Fibroblast of skin of left quadriceps (primary cell): ENCODE results near the gene VSTM2B.
"Not testable (repeated sequence)": the region's sequence is repeated elsewhere in the genome, so short reads cannot be mapped to it uniquely, and the experiment has no call there.

Experiments
- DNase-seq, 2 experiments: peaks; one replicate each; pipeline ENCODE4 v3.0.0-alpha.2; 2013; ENCODE audit warnings: low read depth in 2 of 2

Gene VSTM2B

DNA sequence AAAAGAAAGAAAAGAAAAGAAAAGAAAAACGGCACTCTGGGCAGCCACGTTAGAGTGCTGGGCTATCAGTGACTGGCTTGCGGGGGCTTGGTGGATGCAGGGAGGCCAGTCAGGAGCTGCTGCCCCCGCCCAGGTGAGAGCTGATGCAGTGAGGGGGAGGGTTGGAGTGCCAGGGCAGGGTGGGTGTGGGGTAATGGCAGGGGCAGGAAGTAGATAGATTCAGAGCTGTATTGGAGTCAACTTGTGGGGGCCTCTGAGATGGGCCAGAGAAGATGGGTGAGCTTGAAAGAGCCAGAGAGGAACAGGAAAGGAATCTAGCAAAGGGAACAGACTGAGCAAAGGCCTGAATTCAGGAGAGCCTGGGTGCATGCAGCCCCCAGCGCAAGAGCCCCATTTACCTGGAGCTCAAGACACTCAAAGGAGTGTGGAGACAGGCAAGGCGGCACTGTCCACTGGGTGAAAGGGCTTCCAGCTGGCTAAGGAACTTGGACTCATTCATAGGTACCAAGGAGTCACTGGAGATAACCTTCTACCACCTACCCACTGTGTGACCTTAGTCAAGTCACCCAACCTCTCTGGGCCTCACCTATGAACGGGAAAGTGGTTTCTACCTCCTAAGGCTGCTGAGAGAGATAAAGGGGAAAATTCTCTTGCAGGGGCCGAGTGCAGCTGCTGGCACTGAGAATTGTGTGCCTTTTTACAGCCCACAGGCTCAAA, 20.2 kb downstream of the VSTM2B start:
- no peak for DNase-seq

DNA sequence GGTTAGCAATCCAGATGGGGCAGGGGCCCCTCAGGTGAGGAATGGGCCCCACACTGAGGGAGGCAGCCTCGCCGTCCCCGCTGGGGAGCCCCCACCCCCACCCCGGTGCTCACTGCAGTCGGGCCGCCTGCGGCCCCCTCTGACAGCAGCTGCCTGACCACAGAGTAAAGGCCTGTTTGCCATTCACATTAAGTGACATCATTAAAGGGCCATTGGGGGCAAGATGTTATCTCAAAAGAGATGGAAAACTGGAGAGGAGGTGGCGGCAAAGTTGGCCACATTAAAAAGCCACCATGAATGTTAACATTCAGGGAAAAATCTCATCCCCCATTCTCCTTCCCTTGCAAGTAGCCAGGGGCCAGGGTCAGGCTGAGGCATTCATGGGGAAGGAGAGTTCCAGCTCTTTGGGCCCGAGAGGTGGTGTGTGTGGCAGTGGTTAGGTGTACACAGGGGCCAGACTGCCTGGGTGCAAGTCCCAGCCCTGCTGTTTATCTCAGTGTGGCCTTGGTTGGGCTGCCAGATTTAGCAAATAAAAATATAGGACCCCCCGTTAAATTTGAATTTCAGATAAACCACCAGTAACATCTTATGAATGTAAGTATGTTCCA, 20.9 kb downstream of the VSTM2B start:
- no peak for DNase-seq

DNA sequence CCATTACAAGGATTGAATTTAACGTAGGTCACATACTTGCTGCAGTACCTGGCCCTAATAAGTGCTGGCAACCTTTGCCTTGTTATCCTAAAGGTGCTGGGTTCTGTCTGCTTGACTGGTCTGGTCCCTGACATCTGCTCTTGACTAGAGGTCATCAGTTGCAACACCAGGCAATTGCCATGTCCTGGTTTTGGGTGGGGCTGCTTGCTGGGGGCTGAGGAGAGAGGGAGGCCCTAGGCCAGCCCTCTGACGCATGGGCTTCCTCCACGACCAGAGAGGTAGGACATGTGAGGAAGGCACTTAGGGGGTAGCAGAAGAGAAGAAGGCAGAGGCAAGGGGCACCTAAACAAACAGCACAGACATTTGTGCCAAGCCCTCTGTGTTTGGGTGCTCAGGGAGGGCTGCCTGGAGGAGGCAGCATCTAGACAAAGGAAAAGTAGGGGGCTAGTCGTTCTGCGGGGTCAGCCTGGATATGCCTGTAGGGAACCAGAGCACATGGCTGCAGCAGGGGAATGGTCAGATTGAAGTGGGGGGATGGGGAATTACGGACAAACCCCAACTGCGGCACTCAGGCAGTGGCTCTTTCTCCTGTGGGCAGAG, 21.7 kb downstream of the VSTM2B start:
- no peak for DNase-seq

GRCh38 chr19:29547981-29548380, 22.2 kb downstream of the VSTM2B start:
- no peak for DNase-seq

- no peak for DNase-seq
Observed at GRCh38 chr19:29548483-29549085, 22.8 kb downstream of the VSTM2B start.

DNA sequence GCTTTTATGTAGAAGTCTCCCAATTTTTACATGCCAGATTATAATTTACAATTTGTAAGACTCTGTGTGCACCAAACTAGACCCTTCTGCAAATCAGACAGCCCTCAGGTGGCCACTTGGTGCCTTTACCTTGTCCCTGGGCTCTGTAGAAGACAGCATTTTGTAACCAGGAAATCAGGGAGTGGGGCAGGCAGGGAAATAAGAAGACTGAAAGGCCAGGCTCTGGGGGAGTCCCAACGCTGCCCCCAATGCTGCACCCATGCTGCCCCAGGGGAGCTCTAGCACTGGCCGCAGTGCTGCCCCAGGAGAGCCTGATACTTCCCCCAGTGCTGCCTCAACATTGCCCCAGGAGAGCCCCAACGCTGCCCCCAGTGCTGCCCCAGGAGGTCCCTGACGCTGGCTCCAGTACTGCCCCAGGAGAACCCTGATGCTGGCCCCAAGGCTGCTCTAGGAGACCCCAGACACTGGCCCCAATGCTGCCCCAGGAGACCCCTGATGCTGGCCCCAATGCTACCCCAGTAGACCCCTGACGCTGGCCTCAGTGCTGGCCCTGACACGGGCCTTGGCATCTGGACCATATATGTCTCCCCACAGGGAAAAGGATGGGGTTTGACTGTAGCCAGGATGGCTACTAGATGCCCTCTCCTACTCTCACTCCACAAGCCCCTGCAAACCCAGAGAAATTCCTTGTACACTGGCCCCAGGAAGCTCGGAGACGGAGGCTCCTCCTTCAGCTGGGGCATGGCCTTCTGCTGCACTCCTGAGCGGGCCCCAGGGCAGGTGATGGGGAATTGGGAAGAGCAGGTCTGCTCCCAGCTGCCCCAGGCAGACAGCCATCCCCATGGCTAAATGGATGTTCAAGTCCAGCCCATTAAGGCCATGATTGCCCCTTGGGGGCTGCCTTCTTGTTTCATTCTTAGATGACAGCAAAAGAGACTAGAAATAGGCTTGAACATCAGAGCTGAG, 23.6 kb downstream of the VSTM2B start:
- no peak for DNase-seq

GRCh38 chr19:29550896-29551295, 25.1 kb downstream of the VSTM2B start:
- no peak for DNase-seq

DNA sequence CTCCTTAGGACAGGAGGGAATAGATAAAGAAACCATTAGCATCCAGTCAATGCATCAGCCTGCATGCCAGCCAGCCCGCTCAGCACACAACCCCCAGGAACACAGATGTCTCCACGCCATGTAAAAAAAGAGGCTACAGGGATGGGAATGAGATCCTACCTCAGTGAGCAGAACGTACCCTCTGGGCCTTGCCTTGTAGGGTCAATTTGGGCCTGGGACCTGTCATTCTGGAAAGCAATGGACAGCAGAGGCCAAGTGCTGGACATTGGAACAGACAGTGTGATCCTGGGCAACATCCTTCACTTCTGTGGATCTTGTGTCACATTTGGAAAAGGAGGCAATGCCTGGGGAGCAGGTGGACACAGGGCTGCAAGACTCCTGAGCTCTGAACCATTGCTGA, 26.0 kb downstream of the VSTM2B start:
- no peak for DNase-seq

DNA sequence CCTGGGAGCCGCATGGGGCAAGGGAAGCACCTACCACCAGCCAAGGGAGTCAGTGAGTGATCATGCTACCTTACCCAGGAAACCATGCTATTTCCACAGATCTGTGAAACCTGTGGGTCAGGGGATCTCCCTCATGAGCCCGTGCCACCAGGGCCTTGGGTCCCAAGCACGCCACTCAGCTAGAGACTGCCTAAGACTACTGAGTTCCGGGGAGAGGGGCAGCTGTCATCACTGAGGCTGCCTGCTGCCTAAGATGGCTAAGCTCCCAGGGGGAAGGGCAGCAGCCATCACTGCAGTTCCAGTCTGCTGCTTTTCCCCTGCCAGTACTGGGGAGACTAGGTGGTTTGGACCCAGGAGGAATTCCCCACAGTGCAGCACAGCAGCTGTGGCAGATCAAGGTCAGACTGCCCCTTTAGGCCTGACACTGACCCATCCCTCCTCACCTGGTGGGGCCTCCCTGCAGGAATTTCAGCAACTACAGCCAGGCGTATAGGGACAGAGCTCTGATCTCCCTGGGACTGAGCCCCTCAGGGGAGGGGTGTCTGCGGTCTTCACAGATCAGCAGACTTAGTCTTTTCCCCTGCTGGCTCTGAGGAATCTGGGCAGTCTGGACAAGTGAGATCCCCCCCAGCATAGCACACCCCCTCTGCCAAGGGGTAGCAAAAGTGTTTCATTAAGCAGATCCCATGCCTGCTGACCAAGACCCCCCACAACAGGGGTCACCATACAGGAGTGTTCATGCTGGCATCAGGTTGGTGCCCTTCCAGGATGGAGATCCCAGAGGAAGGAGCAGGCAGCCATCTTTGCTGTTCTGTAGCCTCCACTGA, 26.9 kb downstream of the VSTM2B start:
- no peak for DNase-seq

DNA sequence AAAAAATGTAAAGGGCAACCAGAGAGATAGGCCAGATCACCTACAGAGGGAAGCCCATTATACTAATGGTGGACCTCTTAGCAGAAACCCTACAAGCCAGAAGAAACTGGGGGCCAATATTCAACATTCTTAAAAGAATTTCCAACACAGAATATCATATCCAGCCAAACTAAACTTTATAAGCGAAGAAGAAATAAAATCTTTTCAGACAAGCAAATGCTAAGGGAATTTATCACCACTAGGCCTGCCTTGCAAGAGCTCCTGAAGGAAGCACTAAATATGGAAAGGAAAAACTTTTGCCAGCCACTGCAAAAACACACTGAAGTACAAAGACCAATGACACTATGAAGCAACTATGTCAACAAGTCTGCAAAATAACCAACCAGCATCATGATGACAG, 28.4 kb downstream of the VSTM2B start:
- DNase-seq: no peak

DNA sequence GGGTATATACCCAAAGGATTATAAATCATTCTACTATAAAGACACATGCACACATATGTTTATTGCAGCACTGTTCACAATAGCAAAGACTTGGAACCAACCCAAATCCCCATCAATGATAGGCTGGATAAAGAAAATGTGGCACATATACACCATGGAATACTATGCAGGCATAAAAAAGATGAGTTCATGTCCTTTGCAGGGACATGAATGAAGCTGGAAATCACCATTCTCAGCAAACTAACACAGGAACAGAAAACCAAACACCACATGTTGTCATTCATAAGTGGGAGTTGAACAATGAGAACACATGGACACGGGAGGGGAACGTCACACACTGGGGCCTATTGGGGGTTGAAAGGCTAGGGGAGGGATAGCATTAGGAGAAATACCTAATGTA, 33.3 kb downstream of the VSTM2B start:
- not testable (repeated sequence) for DNase-seq

GRCh38 chr19:29559743-29560142, 33.9 kb downstream of the VSTM2B start:
- DNase-seq: no peak

DNA sequence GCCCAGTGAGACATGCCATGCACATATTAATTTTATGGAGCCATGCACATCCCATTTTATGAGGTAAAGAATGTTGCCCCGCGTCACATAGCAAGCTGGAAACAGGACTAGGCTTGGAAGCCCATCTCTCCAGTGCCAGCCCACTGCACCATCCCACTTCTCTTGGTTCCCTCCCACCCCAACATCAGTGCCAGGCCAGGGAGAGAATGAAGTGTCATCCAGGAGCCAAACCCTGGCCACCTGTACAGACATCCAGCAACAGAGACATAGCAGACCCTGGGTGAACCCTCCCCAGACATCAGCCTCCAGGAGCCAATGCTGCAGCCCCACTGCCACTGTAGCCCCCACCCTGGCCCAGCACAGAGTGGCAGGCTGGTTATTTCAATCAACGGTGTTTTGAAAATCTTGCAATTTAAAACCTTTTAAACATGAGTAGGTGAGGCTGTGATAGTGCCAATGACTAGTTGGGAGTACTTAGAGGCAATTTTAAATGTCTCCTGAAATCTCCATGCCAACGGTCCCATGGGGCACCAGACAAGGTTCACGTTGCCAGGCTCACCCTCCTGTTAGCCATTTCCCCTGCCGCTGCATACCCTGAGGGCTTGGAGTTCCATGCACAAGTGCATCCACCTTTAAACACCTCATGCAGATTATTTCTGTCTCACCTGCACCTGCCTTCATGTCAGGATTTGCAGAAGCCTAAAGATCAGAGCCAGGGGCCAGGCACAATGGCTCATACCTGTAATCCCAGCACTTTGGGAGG, 34.7 kb downstream of the VSTM2B start:
- no peak for DNase-seq

GRCh38 chr19:29561601-29562000, 35.8 kb downstream of the VSTM2B start:
- no peak for DNase-seq

GRCh38 chr19:29562299-29563297, 36.8 kb downstream of the VSTM2B start:
- DNase-seq: no peak

- no peak for DNase-seq
Observed at GRCh38 chr19:29563486-29564101, 37.8 kb downstream of the VSTM2B start.

- DNase-seq: no peak
Observed at GRCh38 chr19:29564574-29565005, 38.8 kb downstream of the VSTM2B start.

GRCh38 chr19:29565171-29565570, 39.4 kb downstream of the VSTM2B start:
- no peak for DNase-seq
